Body of pancreas (tissue), 4 donors: ENCODE measurements around the gene TARS3.

Experiments
- CTCF ChIP-seq, 7 experiments: fragments of 450-650 bp in 4 of 7; fragments of 200-600 bp in 3 of 7; sonication (generic) in 3 of 7; IDR thresholded peaks; one replicate each; pipeline ENCODE4 v1.5.1; 2016 to 2019; ENCODE audit warnings: antibody characterized with exemption in 7 of 7
- POLR2A ChIP-seq, 3 donors: fragments of 450-650 bp; IDR thresholded peaks; one replicate each; pipeline ENCODE4 v1.6.1; 2016; ENCODE audit warnings: antibody characterized with exemption in 3 of 3, mild to moderate bottlenecking in 2 of 3

- no peak for TF ChIP-seq CTCF (IDR thresholded peaks at IDR 0.05)
- no peak for TF ChIP-seq POLR2A (IDR thresholded peaks at IDR 0.05)
Observed at GRCh38 chr15:101707983-101708382, 16.3 kb downstream of the TARS3 start.
